HCT116 (cell line): ENCODE data around the gene GPLD1. TPM values are rescaled to one million over a fixed set of nuclear protein-coding genes. Genes with fewer than 3 reads are reported as not detected.

Experiments used
- ATAC-seq: fragments of 200-7000 bp; cut with Tn5 transposase; 2 replicates; pipeline ENCODE4 v1.9.1; 2020; ENCODE audit warnings: mild to moderate bottlenecking, moderate library complexity
- BruUV-seq: library from RNA; stranded (reverse); fragments of 400-500 nt; replicated peaks from 2 replicates; lab custom pipeline; 2021; lab: Mats Ljungman, UMichigan
- CTCF ChIA-PET: fragments of 300-600 bp; sonication (Branson Sonifier 250); formaldehyde crosslinking; loops from one replicate; lab custom pipeline; 2021; ENCODE audit warnings: antibody characterized with exemption; lab: Charles Lee
- POLR2A ChIA-PET: fragments of 300-600, 350-600 bp; sonication (Branson Sonifier 250); formaldehyde crosslinking; loops from one replicate; lab custom pipeline; 2021; ENCODE audit warnings: antibody characterized with exemption; lab: Charles Lee
- RAD21 ChIA-PET, 2 experiments: fragments of 300-600 bp; sonication (Branson Sonifier 250); formaldehyde crosslinking; loops; one replicate each; lab custom pipeline; 2023; ENCODE audit warnings: low total read pairs in 2 of 2; ENCODE audit not compliant: uncharacterized antibody in 2 of 2, unreplicated experiment in 2 of 2, low non-redundant PET in 1 of 2; lab: Charles Lee
- DNase-seq: peaks from one replicate; pipeline ENCODE4 v3.0.0-alpha.2; 2010; ENCODE audit warnings: low read depth, low spot score
- H2AFZ ChIP-seq: fragments of 200-600 bp; shearing (Covaris generic), sonication (generic); 2 replicates; pipeline ENCODE4 v1.6.1; 2017; ENCODE audit warnings: low read depth, mixed run types, mixed read lengths, antibody characterized with exemption, low read length; ENCODE audit not compliant: poor library complexity, severe bottlenecking
- H3K27ac ChIP-seq: 2 replicates; pipeline ENCODE4 v1.5.1; 2012; ENCODE audit warnings: low read depth, low read length
- H3K27me3 ChIP-seq: fragments of 200-600 bp; sonication (generic); 2 replicates; pipeline ENCODE4 v1.6.1; 2016; ENCODE audit warnings: mixed run types, low read length, mixed read lengths; ENCODE audit not compliant: insufficient read depth
- H3K36me3 ChIP-seq, 2 experiments: fragments of 200-500 bp in 1 of 2; fragments of 200-600 bp in 1 of 2; sonication (Bioruptor generic) in 1 of 2; sonication (generic) in 1 of 2; 2 replicates each; pipeline versions ENCODE4 v1.5.1 to v1.6.1; 2014 to 2016; ENCODE audit warnings: low read length in 2 of 2, inconsistent platforms in 1 of 2, mixed read lengths in 1 of 2, mixed run types in 1 of 2; ENCODE audit not compliant: insufficient read depth in 2 of 2, control insufficient read depth in 1 of 2
- H3K4me1 ChIP-seq, 2 experiments: fragments of 200-600 bp in 1 of 2; sonication (generic) in 1 of 2; 2 replicates each; pipeline versions ENCODE4 v1.5.1 to v1.6.1; 2012 to 2017; ENCODE audit warnings: low read length in 2 of 2, inconsistent platforms in 1 of 2, mild to moderate bottlenecking in 1 of 2, mixed read lengths in 1 of 2, mixed run types in 1 of 2, moderate library complexity in 1 of 2; ENCODE audit not compliant: insufficient read depth in 2 of 2, control insufficient read depth in 1 of 2
- H3K4me2 ChIP-seq: fragments of 200-600 bp; sonication (generic); 2 replicates; pipeline ENCODE4 v1.6.1; 2017; ENCODE audit warnings: mixed run types, low read length, mixed read lengths
- H3K4me3 ChIP-seq, 2 experiments: fragments of 200-600 bp in 1 of 2; sonication (generic) in 1 of 2; replicated peaks in 1 of 2; 2 replicates each; pipeline ENCODE4 v1.5.1; 2011 to 2016; ENCODE audit warnings: low read length in 2 of 2, control low read depth in 1 of 2, low read depth in 1 of 2, mild to moderate bottlenecking in 1 of 2, mixed read lengths in 1 of 2, mixed run types in 1 of 2
- H3K79me2 ChIP-seq: fragments of 200-600 bp; sonication (generic); 2 replicates; pipeline ENCODE4 v1.6.1; 2017; ENCODE audit warnings: mild to moderate bottlenecking, mixed run types, low read length, moderate library complexity, mixed read lengths; ENCODE audit not compliant: insufficient read depth
- H3K9ac ChIP-seq: fragments of 200-600 bp; sonication (generic); 2 replicates; pipeline ENCODE4 v1.6.1; 2016; ENCODE audit warnings: low read length, mixed read lengths
- H3K9me2 ChIP-seq: fragments of 200-600 bp; sonication (generic), shearing (Covaris generic); 2 replicates; pipeline ENCODE4 v1.6.1; 2017; ENCODE audit warnings: mixed run types, mild to moderate bottlenecking, moderate library complexity; ENCODE audit not compliant: insufficient read depth
- H3K9me3 ChIP-seq, 2 experiments: fragments of 200-500 bp in 1 of 2; fragments of 200-600 bp in 1 of 2; sonication (Bioruptor generic) in 1 of 2; sonication (generic) in 1 of 2; 2 replicates each; pipeline ENCODE4 v1.6.1; 2014 to 2017; ENCODE audit warnings: low read length in 2 of 2, mixed read lengths in 2 of 2, inconsistent platforms in 1 of 2, low read depth in 1 of 2, mild to moderate bottlenecking in 1 of 2, mixed run types in 1 of 2, moderate library complexity in 1 of 2; ENCODE audit not compliant: control insufficient read depth in 1 of 2, insufficient read depth in 1 of 2
- H4K20me1 ChIP-seq: fragments of 200-600 bp; sonication (generic), shearing (Covaris generic); 2 replicates; pipeline ENCODE4 v1.6.1; 2017; ENCODE audit warnings: mixed run types, mild to moderate bottlenecking, moderate library complexity; ENCODE audit not compliant: insufficient read depth
- CBX3 ChIP-seq: IDR thresholded peaks from 2 replicates; pipeline ENCODE4 v1.6.1; 2012; ENCODE audit warnings: low read depth
- EGR1 ChIP-seq: IDR thresholded peaks from 2 replicates; pipeline ENCODE4 v1.6.1; 2012; ENCODE audit warnings: low read depth
- ELF1 ChIP-seq: IDR thresholded peaks from 2 replicates; pipeline ENCODE4 v1.6.1; 2012; ENCODE audit warnings: low read depth, borderline replicate concordance
- EZH2 ChIP-seq: fragments of 200-600 bp; sonication (generic); IDR thresholded peaks from 2 replicates; pipeline ENCODE4 v1.6.1; 2017; ENCODE audit warnings: antibody characterized with exemption, mixed run types
- EZH2phosphoT487 ChIP-seq: fragments of 200-600 bp; IDR thresholded peaks from 2 replicates; pipeline ENCODE4 v1.6.1; 2018; ENCODE audit warnings: antibody characterized with exemption, borderline replicate concordance
- JUND ChIP-seq: IDR thresholded peaks from 2 replicates; pipeline ENCODE4 v1.6.1; 2012
- MAX ChIP-seq: IDR thresholded peaks from 2 replicates; pipeline ENCODE4 v1.6.1; 2012
- POLR2A ChIP-seq: IDR thresholded peaks from 2 replicates; pipeline ENCODE4 v1.7.0; 2011; ENCODE audit warnings: borderline replicate concordance; ENCODE audit not compliant: insufficient read depth, insufficient read length; ENCODE audit errors: extremely low read depth
- RAD21 ChIP-seq: IDR thresholded peaks from 2 replicates; pipeline ENCODE4 v1.6.1; 2012; ENCODE audit warnings: low read depth, mild to moderate bottlenecking
- REST ChIP-seq: IDR thresholded peaks from 2 replicates; pipeline ENCODE4 v1.6.1; 2012; ENCODE audit warnings: low read depth
- SIN3A ChIP-seq: IDR thresholded peaks from 2 replicates; pipeline ENCODE4 v1.6.1; 2012; ENCODE audit warnings: low read depth
- SP1 ChIP-seq: IDR thresholded peaks from 2 replicates; pipeline ENCODE4 v1.6.1; 2012; ENCODE audit warnings: low read depth
- SRF ChIP-seq: IDR thresholded peaks from 2 replicates; pipeline ENCODE4 v1.6.1; 2012; ENCODE audit warnings: low read depth
- TCF7L2 ChIP-seq: IDR thresholded peaks from 2 replicates; pipeline ENCODE4 v1.7.0; 2011; ENCODE audit warnings: borderline replicate concordance, inconsistent platforms; ENCODE audit not compliant: insufficient read depth, insufficient read length; ENCODE audit errors: extremely low read depth
- YY1 ChIP-seq: IDR thresholded peaks from 2 replicates; pipeline ENCODE4 v1.6.1; 2011; ENCODE audit warnings: low read length, low read depth, moderate library complexity, mild to moderate bottlenecking; ENCODE audit not compliant: insufficient replicate concordance; ENCODE audit errors: extremely low read depth
- ZBTB33 ChIP-seq: IDR thresholded peaks from 2 replicates; pipeline ENCODE4 v1.6.1; 2011; ENCODE audit warnings: mild to moderate bottlenecking, low read length, moderate library complexity; ENCODE audit not compliant: insufficient replicate concordance; ENCODE audit errors: extremely low read depth
- ZFX ChIP-seq: fragments of 450-650 bp; IDR thresholded peaks from 2 replicates; pipeline ENCODE4 v1.6.1; 2017
- intact Hi-C: fragments of 100-400 bp; cut with micrococcal nuclease; formaldehyde crosslinking; loops from 2 replicates; pipeline ENCODE4 v1.10.0; 2022
- total RNA-seq: library from RNA; stranded (reverse); gene quantifications from one replicate; pipeline ENCODE4 v1.2.1, GENCODE V29; 2021; ENCODE audit not compliant: unreplicated experiment
- TF ChIP-seq, protein P1 (sequence below): IDR thresholded peaks from 2 replicates; pipeline ENCODE4 v1.6.1; 2012
- TF ChIP-seq, protein P2 (sequence below), 3 experiments: fragments of 200-600 bp in 1 of 3; sonication (generic) in 1 of 3; IDR thresholded peaks in 2 of 3; conservative IDR thresholded peaks in 1 of 3; 2 replicates each; pipeline ENCODE4 v1.5.1; 2012 to 2017; ENCODE audit warnings: low read depth in 2 of 3, low read length in 2 of 3, antibody characterized with exemption in 1 of 3, borderline replicate concordance in 1 of 3, control low read depth in 1 of 3, mild to moderate bottlenecking in 1 of 3, mixed read lengths in 1 of 3, mixed run types in 1 of 3, moderate library complexity in 1 of 3; ENCODE audit not compliant: insufficient read depth in 1 of 3

Gene GPLD1
- total RNA-seq, 1 experiment from 2014 or later: 2.1 TPM

GRCh38 chr6:24476631-24477030 lies 12.7 kb downstream of the GPLD1 start:
- no peaks in the 10 kb centered on the region for H3K9me2 ChIP-seq
- BruUV-seq: no TSS peak
- H3K27me3 ChIP-seq: no peaks in the 10 kb centered on the region
- H3K4me3 ChIP-seq: no peak overlapping the region
- DNase-seq (no peak), ATAC-seq (no peak)
- H3K4me1 ChIP-seq: 0 out of 4 replicates have a peak, but pooled peaks cover 0 to 2% of the 10 kb centered on the region in 2 experiments
- H3K27ac ChIP-seq: no peak overlapping the region
- no peaks in the 10 kb centered on the region for H3K79me2 ChIP-seq
- intact Hi-C loops: no loop called here
- CTCF ChIA-PET: no interaction called here
- POLR2A ChIA-PET: no interaction called here
- RAD21 ChIA-PET: no interaction called here
- no peaks in the 10 kb centered on the region for H3K9me3 ChIP-seq
- TF ChIP-seq, protein P1, sequence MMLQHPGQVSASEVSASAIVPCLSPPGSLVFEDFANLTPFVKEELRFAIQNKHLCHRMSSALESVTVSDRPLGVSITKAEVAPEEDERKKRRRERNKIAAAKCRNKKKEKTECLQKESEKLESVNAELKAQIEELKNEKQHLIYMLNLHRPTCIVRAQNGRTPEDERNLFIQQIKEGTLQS: no peak
- TF ChIP-seq SIN3A (no peak), TCF7L2 (no peak), MAX (no peak), YY1 (no peak), REST (no peak), SP1 (no peak), EZH2phosphoT487 (no peak), RAD21 (no peak), SRF (no peak), EGR1 (no peak), ZFX (no peak), ZBTB33 (no peak), ELF1 (no peak), EZH2 (no peak), JUND (no peak), POLR2A (no peak), CBX3 (no peak)
- TF ChIP-seq, protein P2, sequence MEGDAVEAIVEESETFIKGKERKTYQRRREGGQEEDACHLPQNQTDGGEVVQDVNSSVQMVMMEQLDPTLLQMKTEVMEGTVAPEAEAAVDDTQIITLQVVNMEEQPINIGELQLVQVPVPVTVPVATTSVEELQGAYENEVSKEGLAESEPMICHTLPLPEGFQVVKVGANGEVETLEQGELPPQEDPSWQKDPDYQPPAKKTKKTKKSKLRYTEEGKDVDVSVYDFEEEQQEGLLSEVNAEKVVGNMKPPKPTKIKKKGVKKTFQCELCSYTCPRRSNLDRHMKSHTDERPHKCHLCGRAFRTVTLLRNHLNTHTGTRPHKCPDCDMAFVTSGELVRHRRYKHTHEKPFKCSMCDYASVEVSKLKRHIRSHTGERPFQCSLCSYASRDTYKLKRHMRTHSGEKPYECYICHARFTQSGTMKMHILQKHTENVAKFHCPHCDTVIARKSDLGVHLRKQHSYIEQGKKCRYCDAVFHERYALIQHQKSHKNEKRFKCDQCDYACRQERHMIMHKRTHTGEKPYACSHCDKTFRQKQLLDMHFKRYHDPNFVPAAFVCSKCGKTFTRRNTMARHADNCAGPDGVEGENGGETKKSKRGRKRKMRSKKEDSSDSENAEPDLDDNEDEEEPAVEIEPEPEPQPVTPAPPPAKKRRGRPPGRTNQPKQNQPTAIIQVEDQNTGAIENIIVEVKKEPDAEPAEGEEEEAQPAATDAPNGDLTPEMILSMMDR (IDR thresholded peaks at IDR 0.05 in 2 of 3, conservative IDR thresholded peaks at IDR 0.05 in 1 of 3; ENCODE audit: borderline replicate concordance in 1 of 3, insufficient read depth in 1 of 3, low read depth in 2 of 3, low read length in 2 of 3): no peak
- TF ChIP-seq, all 23 proteins: peak for 0
- Histone ChIP-seq H3K36me3 (no peaks in the 10 kb centered on the region), H3K4me2 (no peak overlapping the region), H2AFZ (no peak overlapping the region), H4K20me1 (no peaks in the 10 kb centered on the region), H3K9ac (no peak overlapping the region)
